Measurements from ENCODE around the gene SPPL2B.
A peak's percentile ranks its signal among the peaks of the same experiment; 100 is the strongest.
"Not testable (repeated sequence)": the region's sequence is repeated elsewhere in the genome, so short reads cannot be mapped to it uniquely, and the experiment has no call there.

SPPL2B gene

DNA sequence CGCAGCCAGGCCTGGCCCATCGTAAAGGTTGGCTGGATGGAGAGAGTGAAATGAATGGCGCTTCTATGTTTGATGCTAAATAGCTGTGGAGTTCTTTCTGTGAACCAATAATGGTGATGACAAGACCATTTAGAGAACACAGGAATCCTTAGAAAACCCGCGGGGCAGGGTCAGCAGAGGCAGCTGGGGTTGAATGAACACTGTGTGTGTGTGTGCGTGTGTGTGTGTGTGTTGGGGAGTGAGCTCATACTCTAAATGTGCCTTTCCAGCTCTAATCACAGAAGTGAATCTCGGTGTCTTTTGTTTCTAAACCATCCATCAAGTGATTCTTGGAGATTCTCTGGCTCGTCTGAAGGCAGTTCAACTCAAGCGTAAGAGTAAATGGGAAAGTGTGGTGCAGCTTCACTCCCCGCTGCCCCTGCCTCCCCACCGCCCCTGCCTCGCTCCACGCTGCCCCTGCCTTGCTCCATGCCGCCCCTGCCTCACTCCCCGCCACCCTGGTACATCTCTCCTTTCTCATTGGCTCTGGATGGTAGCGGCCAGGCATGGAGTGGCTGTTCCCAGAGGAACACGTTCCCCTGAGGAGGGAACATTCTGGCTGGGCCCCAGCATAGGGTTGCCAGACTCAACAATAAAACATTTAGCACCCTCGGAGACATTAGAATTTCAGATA is 52.8 kb downstream of the SPPL2B start:
- DNase-seq (ENCODE audit: low spot score) = no peak

DNA sequence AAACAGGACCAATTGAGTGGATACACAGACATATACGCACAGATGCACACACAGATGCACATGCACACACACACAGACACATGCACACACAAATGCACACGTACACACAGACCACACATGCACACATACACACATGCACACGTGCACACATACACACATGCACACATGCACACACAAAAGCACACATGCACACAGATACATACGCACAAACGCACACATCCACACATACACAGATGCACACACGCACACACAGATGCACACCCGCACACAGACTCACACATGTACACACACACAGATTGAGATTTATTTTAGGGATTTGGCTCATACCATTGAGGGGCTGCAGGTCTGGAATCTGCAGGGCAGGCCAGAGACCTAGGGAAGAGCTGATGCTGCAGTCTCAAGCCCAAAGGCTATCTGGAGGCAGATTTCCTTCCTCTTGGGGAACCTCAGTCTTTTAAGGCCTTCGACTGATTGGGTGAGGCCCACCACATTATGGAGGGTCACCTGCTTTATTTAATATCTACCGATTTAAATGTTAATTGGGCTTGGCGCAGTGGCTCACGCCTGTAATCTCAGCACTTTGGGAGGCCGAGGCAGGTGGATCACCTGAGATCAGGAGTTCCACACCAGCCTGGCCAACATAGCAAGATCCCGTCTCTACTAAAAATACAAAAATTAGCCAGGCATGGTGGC is 54.2 kb downstream of the SPPL2B start:
- no peak for DNase-seq (ENCODE audit: low spot score)

DNA sequence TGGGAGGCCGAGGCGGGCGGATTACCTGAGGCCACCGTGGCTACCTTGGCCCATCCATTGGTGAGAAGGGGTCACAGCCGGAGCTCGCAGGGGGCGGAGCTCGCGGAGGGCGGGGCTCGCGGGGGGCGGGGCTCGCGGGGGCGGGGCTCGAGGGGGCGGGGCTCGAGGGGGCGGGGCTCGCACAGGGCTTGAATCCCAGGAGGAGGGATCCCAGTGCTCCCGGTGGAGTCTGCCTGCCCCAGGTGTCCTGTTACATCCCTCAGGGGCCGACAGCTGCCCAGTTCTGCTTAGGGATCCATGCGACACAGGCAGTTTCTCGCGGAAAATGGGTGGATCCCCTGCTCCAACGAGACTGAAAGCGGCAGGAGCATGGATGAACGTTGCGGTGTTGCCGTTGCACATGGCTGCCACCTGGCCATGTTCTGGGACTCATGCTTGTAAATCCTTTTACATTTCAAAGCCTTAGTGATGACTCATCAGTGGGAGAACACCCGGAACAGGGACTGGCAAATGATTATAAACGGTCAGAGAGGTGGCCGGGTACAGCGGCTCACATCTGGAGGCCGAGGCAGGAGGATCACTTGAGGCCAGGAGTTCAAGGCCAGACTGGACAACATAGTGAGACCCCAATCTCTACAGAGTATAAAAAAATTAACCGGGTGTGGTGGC is 56.7 kb downstream of the SPPL2B start:
- peak; percentile 93 for DNase-seq (ENCODE audit: low spot score)

DNA sequence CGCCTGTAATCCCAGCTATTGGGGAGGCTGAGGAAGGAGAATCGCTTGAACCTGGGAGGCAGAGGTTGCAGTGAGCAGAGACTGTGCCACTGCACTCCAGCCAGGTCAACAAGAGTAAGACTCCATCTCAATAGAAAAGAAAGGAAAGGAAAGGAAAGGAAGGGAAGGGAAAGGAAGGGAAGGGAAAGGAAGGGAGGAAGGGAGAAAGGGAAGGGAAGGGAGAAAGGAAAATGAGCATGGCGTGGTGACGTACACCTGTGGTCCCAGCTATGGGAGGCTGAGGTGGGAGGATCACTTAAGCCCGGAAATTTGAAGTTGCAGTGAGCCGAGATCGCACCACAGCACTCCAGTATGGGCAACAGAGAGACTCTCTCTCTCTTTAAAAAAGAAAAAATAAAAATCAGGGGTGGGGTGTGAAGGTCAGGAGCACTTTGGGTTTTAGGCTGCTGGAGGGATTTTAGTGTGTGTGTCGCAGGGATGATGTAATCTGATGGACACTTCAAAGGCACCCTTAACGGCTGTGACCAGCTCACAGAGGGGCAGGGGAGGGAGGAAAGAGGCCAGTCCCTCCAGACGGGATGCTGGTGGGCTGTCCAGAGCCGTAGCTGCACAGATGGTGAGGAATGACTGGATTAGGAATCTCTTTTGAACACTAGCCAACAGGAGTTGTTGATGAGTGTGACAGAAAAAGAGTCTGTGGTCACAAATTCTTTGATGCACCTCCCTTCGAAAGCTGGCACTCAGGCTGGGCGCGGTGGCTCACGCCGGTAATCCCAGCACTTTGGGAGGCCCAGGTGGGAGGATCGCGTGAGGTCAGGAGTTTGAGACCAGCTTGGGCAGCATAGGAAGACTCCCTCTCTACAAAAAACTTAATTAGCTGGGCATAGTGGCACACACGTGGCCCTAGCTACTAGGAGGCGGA is 59.1 kb downstream of the SPPL2B start:
- DNase-seq (ENCODE audit: low spot score) = peak; percentile 36

DNA sequence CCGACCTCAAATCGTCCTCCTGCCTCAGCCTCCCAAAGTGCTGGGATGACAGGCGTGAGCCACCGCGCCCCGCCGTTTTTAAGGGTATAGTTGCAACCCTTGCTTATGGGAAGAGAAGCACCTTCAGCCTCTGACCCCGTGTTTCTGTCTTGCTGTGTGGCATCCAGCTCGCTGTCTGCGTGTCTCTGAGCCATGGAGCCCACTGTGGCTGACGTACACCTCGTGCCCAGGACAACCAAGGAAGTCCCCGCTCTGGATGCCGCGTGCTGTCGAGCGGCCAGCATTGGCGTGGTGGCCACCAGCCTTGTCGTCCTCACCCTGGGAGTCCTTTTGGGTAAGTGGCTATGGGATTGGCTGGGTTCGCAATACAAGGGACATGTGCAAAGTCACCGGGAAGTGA is 61.1 kb downstream of the SPPL2B start:
- no peak for DNase-seq (ENCODE audit: low spot score)

DNA sequence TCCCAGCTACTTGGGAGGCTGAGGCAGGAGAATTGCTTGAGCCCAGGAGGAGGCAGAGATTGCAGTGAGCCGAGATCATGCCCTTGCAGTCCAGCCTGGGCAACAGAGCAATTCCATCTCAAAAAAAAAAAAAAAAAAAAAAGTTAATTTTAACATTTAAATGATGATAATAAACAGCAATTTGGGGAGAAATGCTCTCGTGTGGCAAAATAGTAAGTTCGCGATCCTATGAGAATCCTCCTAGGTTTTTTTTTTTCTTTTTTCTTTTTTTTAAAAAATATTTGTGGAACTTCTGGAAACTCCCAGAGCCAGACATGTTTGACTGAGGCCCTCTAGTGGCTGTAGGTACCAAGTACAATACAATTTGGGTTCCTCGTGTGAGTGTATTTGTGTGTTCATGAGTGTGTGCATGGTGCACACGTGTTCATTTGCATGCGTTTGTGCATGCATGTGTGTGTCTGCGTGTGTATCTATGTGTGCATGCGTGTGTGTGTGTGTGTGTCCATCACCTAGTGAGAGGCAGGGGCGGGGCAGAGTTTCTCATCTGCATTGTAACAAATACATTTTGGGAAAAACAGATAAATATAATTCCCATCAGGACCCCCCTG is 62.7 kb downstream of the SPPL2B start:
- DNase-seq (ENCODE audit: low spot score) = peak; percentile 61

DNA sequence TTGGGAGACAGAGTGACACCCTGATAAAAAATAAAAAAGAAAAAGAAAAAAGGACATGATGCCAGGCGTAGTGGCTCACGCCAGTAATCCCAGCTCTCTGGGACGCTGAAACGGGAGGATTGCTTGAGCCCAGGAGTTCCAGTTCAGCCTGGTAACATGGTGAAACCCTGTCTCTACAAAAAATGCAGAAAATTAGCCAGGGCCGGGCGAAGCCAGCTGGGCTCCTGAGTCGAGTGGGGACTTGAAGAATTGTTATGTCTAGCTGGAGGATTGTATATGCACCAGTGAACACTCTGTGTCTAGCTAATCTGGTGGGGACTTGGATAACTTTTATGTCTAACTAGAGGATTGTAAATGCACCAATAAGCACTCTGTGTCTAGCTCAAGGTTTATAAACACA is 63.9 kb downstream of the SPPL2B start:
- DNase-seq (ENCODE audit: low spot score) = no peak

DNA sequence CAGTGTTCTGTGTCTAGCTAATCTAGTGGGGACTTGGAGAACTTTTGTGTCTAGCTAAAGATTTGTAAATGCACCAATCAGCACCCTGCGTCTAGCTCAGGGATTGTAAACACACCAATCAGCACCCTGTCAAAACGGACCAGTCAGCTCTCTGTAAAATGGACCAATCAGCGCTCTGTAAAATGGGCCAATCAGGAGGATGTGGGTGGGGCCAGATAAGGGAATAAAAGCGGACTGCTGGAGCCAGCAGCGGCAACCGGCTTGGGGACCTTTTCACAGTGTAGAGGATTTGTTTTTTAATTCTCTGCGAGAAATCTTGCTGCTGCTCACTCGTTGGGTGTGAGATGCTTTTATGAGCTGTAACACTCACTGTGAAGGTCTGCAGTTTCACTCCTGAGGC is 64.4 kb downstream of the SPPL2B start:
- DNase-seq (ENCODE audit: low spot score) = not testable (repeated sequence)

DNA sequence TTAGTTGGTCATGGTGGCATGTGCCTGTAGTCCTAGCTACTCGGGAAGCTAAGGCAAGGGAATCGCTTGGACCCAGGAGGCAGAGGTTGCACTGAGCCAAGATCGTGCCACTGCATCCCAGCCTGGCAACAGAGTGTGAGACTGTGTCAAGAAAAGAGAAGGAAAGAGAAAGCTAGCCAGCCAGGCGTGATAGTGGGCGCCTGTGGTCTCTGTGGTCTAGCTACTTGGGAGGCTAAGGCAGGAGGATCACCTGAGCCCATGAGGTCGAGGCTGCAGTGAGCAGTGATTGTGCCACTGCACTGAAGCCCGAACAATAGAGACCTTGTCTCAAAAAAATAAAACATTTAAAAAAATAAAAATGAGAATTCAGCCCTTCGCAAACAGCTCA is 65.6 kb downstream of the SPPL2B start:
- no peak for DNase-seq (ENCODE audit: low spot score)

DNA sequence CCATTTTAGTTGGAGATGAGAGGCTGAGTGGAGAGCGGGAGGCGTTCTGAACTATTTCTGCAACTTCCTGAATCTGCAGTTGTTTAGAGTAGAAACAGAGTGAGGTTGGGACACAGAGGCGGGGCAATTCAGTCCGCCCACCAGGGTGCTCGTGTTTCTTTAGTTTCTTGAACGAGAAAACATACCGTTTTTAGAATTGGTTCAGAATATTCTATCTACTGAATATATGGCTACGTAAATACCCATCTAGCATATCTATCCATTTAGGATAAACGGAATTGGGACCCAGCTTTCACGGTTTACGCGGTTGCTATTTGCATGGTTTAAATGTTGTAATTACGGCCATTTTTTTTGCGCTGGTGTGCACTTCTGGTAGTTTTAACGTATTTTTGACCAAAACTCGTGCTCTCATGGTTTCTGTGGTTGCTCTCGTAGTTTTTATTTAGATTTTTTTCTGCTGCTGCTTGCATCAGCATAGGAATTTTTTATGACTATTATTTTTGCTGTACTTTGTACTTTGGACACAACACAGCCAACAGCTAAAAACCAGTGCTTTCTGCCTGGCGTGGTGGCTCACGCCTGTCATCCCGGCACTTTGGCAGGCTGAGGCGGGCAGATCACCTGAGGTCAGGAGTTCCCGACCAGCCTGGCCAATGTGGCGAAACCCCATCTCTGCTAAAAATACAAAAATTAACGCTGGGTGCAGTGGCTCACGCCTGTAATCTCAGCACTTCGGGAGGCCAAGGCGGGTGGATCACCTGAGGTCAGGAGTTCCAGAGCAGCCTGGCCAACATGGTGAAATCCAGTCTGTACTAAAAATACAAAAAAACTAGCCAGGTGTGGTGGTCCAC is 66.2 kb downstream of the SPPL2B start:
- peak; percentile 32 for DNase-seq (ENCODE audit: low spot score)

DNA sequence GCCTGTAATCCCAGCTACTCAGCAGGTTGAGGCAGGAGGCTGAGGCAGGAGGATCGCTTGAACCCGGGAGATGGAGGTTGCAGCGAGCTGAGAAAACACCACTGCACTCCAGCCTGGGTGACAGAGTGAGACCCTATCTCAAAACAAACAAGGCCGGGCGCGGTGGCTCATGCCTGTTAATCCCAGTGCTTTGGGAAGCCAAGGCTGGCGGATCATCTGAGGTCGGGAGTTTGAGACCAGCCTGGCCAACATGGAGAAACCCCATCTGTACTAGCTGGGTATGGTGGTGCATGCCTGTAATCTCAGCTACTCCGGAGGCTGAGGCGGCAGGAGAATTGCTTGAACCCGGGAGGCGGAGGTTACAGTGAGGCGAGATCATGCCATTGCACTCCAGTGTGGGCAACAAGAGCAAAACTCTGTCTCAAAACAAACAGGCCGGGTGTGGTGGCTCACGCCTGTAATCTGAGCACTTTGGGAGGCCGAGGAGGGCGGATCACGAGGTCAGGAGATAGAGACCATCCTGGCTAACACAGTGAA is 66.9 kb downstream of the SPPL2B start:
- DNase-seq (ENCODE audit: low spot score) = not testable (repeated sequence)

DNA sequence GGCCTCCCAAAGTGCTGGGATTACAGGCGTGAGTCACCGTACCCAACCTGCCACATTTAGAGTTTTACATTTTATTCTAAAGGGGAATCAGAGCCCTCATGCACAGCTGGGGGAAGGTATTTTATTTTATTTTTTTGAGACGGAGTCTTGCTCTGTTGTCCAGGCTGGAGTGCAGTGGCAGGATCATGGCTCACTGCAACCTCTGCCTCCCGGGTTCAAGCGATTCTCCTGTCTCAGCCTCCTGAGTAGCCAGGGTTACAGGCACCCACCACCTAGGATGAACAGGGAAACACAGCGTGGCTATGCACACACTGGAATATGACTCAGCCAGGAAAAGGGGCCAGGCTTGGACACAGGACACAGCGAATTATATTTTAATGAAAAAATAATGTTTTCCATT is 68.7 kb downstream of the SPPL2B start:
- DNase-seq (ENCODE audit: low spot score) = not testable (repeated sequence)

DNA sequence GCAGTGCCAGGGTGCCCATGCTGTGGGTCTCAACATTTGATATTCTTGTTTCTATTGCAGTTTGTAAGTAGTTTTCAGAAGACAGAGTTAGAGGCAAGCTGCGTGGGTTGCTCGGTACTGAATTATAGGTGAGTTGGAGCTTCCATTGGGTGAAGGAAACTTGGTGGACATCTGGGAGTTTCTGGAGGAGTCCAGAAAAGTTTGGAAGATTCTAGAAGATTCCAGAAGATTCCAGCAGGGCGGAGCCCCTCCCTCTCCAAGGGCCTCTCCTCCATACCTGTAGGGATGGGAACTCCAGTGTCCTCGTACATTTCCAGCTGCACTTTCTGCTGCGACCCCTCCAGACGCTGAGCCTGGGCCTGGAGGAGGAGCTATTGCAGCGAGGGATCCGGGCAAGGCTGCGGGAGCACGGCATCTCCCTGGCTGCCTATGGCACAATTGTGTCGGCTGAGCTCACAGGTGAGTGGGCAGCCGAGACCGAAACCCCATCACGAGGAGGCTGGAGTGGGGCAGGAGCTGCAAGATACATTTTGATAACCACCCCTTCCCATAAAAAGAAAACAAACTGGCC is 70.3 kb downstream of the SPPL2B start:
- no peak for DNase-seq (ENCODE audit: low spot score)

DNA sequence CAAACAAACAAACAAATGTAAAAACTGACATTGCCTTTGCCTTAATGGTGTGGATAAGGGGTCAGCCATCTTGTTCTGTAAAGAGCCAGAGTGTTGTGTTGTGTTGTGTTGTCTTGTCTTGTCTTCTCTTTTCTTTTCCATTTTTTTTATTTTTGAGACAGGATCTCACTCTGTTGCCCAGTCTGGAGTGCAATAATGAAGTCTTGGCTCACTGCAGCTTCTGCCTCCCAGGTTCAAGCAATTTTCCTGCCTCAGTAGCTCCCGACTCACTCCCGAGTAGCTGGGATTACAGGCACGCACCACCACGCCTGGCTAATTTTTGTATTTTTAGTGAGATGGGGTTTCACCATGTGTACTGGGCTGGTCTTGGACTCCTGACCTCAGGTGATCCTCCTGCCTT is 71.1 kb downstream of the SPPL2B start:
- no peak for DNase-seq (ENCODE audit: low spot score)

Data from SW480 (cell line).